Stomach (tissue), 4 donors: ENCODE results near the gene CYB5A.
"Not testable (repeated sequence)": the region's sequence is repeated elsewhere in the genome, so short reads cannot be mapped to it uniquely, and the experiment has no call there.

Experiments
- CTCF ChIP-seq, 7 experiments: fragments of 450-650 bp in 4 of 7; fragments of 200-600 bp in 3 of 7; sonication (generic) in 3 of 7; IDR thresholded peaks; one replicate each; pipeline ENCODE4 v1.5.1; 2016 to 2019; ENCODE audit warnings: antibody characterized with exemption in 7 of 7, control low read depth in 2 of 7, mild to moderate bottlenecking in 1 of 7
- EP300 ChIP-seq: sonication (generic); formaldehyde crosslinking; IDR thresholded peaks from one replicate; pipeline ENCODE4 v1.6.1; 2017; ENCODE audit warnings: antibody characterized with exemption
- POLR2A ChIP-seq, 4 donors: fragments of 450-650 bp; IDR thresholded peaks; one replicate each; pipeline ENCODE4 v1.6.1; 2016; ENCODE audit warnings: antibody characterized with exemption in 4 of 4, control low read depth in 2 of 4, mild to moderate bottlenecking in 1 of 4, moderate library complexity in 1 of 4
- POLR2AphosphoS5 ChIP-seq, 3 donors: sonication (generic); formaldehyde crosslinking; IDR thresholded peaks; one replicate each; pipeline ENCODE4 v1.6.1; 2016; ENCODE audit warnings: antibody characterized with exemption in 3 of 3

- not testable (repeated sequence) for TF ChIP-seq CTCF (IDR thresholded peaks at IDR 0.05); POLR2A (IDR thresholded peaks at IDR 0.05); POLR2AphosphoS5 (IDR thresholded peaks at IDR 0.05); EP300
Measured at GRCh38 chr18:74292982-74293381, 1.2 kb upstream of the CYB5A start.
